ENCODE data around the gene SCARF2. TPM values are rescaled to one million over a fixed set of nuclear protein-coding genes. Genes with fewer than 3 reads are reported as not detected.

The SCARF2 gene
- total RNA-seq, 1 experiment from 2014 or later = 2.7 TPM

GRCh38 chr22:20433686-20434241 lies 3.9 kb downstream of the SCARF2 start:
- H3K4me3 ChIP-seq (ENCODE audit: low read length) = no peak overlapping the region
- no peaks in the 10 kb centered on the region for H3K79me2 ChIP-seq (ENCODE audit: low read length)
- H3K9ac ChIP-seq (ENCODE audit: low read length) = no peak overlapping the region
- H3F3A ChIP-seq (ENCODE audit: low read length, unreplicated experiment) = no peaks in the 10 kb centered on the region
- no peaks in the 10 kb centered on the region for H3K9me3 ChIP-seq (ENCODE audit: low read length)
- H3K27me3 ChIP-seq (ENCODE audit: low read length) = peaks cover 4% of the 10 kb centered on the region; the same call in 1 of the 2 replicates
- peaks cover 7% of the 10 kb centered on the region; the same call in 1 of the 2 replicates for H3K4me1 ChIP-seq (ENCODE audit: insufficient read depth, low read length)
- intact Hi-C loops (cut with micrococcal nuclease) = no loop called here
- H3K9me2 ChIP-seq (replicated peaks; ENCODE audit: low read length) = no peaks in the 10 kb centered on the region
- ChIA-PET CTCF (no interaction called here), POLR2A (ENCODE audit: unreplicated experiment) (no interaction called here)
- H2AFZ ChIP-seq (ENCODE audit: low read length) = no peak overlapping the region
- H3K36me3 ChIP-seq (ENCODE audit: low read depth, low read length) = no peaks in the 10 kb centered on the region
- no TSS peak for BruUV-seq (replicated peaks)
- ATAC-seq = no peak
- H3K4me2 ChIP-seq (ENCODE audit: low read length) = no peak overlapping the region
- no peaks in the 10 kb centered on the region for H4K20me1 ChIP-seq (ENCODE audit: low read length)
- DNase-seq = no peak
- TF ChIP-seq EZH2phosphoT487 (IDR thresholded peaks at IDR 0.05; ENCODE audit: borderline replicate concordance, low read length) (no peak), EZH2 (IDR thresholded peaks at IDR 0.05; ENCODE audit: low read length, unreplicated experiment) (no peak)
- TF ChIP-seq, protein P1, sequence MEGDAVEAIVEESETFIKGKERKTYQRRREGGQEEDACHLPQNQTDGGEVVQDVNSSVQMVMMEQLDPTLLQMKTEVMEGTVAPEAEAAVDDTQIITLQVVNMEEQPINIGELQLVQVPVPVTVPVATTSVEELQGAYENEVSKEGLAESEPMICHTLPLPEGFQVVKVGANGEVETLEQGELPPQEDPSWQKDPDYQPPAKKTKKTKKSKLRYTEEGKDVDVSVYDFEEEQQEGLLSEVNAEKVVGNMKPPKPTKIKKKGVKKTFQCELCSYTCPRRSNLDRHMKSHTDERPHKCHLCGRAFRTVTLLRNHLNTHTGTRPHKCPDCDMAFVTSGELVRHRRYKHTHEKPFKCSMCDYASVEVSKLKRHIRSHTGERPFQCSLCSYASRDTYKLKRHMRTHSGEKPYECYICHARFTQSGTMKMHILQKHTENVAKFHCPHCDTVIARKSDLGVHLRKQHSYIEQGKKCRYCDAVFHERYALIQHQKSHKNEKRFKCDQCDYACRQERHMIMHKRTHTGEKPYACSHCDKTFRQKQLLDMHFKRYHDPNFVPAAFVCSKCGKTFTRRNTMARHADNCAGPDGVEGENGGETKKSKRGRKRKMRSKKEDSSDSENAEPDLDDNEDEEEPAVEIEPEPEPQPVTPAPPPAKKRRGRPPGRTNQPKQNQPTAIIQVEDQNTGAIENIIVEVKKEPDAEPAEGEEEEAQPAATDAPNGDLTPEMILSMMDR (conservative IDR thresholded peaks at IDR 0.05; ENCODE audit: low read depth, low read length) = no peak
- H3K27ac ChIP-seq (ENCODE audit: low read length) = no peak overlapping the region

- no peaks in the 10 kb centered on the region for H3K9me2 ChIP-seq (replicated peaks; ENCODE audit: low read length)
- H4K20me1 ChIP-seq (ENCODE audit: low read length) = no peaks in the 10 kb centered on the region
- ChIA-PET POLR2A (ENCODE audit: unreplicated experiment) (no interaction called here), CTCF (no interaction called here)
- no TSS peak for BruUV-seq (replicated peaks)
- no peaks in the 10 kb centered on the region for H3F3A ChIP-seq (ENCODE audit: low read length, unreplicated experiment)
- H3K9ac ChIP-seq (ENCODE audit: low read length) = no peak overlapping the region
- peaks cover 4% of the 10 kb centered on the region; the same call in 1 of the 2 replicates for H3K27me3 ChIP-seq (ENCODE audit: low read length)
- no peaks in the 10 kb centered on the region for H3K9me3 ChIP-seq (ENCODE audit: low read length)
- no peak overlapping the region for H3K27ac ChIP-seq (ENCODE audit: low read length)
- H3K36me3 ChIP-seq (ENCODE audit: low read depth, low read length) = no peaks in the 10 kb centered on the region
- H3K4me2 ChIP-seq (ENCODE audit: low read length) = no peak overlapping the region
- TF ChIP-seq, protein P1 (conservative IDR thresholded peaks at IDR 0.05; ENCODE audit: low read depth, low read length) = no peak
- no peak for TF ChIP-seq EZH2 (IDR thresholded peaks at IDR 0.05; ENCODE audit: low read length, unreplicated experiment)
- no peak for TF ChIP-seq EZH2phosphoT487 (IDR thresholded peaks at IDR 0.05; ENCODE audit: borderline replicate concordance, low read length)
- no peak for DNase-seq
- intact Hi-C loops (cut with micrococcal nuclease) = no loop called here
- no peak overlapping the region for H2AFZ ChIP-seq (ENCODE audit: low read length)
- no peak for ATAC-seq
- H3K4me3 ChIP-seq (ENCODE audit: low read length) = no peak overlapping the region
- H3K4me1 ChIP-seq (ENCODE audit: insufficient read depth, low read length) = peaks cover 7% of the 10 kb centered on the region; the same call in 1 of the 2 replicates
- H3K79me2 ChIP-seq (ENCODE audit: low read length) = no peaks in the 10 kb centered on the region
These were observed 4.4 kb downstream of the SCARF2 start for GRCh38 chr22:20433191-20433590.

- BruUV-seq (replicated peaks) = no TSS peak
- intact Hi-C loops (cut with micrococcal nuclease) = no loop called here
- Histone ChIP-seq H3K9ac (ENCODE audit: low read length) (no peak overlapping the region), H3K9me2 (replicated peaks; ENCODE audit: low read length) (no peaks in the 10 kb centered on the region), H3F3A (ENCODE audit: low read length, unreplicated experiment) (no peaks in the 10 kb centered on the region), H3K4me1 (ENCODE audit: insufficient read depth, low read length) (peaks cover 6% of the 10 kb centered on the region; the same call in 1 of the 2 replicates), H3K4me2 (ENCODE audit: low read length) (no peak overlapping the region), H3K4me3 (ENCODE audit: low read length) (no peak overlapping the region), H4K20me1 (ENCODE audit: low read length) (no peaks in the 10 kb centered on the region), H3K9me3 (ENCODE audit: low read length) (no peaks in the 10 kb centered on the region), H3K79me2 (ENCODE audit: low read length) (no peaks in the 10 kb centered on the region), H2AFZ (ENCODE audit: low read length) (no peak overlapping the region), H3K36me3 (ENCODE audit: low read depth, low read length) (no peaks in the 10 kb centered on the region), H3K27ac (ENCODE audit: low read length) (no peak overlapping the region), H3K27me3 (ENCODE audit: low read length) (peaks cover 4% of the 10 kb centered on the region; the same call in 1 of the 2 replicates)
- ChIA-PET CTCF (no interaction called here), POLR2A (ENCODE audit: unreplicated experiment) (no interaction called here)
- ATAC-seq (no peak), DNase-seq (no peak)
- TF ChIP-seq EZH2 (IDR thresholded peaks at IDR 0.05; ENCODE audit: low read length, unreplicated experiment) (no peak), EZH2phosphoT487 (IDR thresholded peaks at IDR 0.05; ENCODE audit: borderline replicate concordance, low read length) (no peak)
- TF ChIP-seq, protein P1 (conservative IDR thresholded peaks at IDR 0.05; ENCODE audit: low read depth, low read length) = no peak
These were observed 5.4 kb downstream of the SCARF2 start for GRCh38 chr22:20432244-20432686.

Measured in PC-3 (cell line).